KMS-11 (cell line): ENCODE results near the gene TBC1D4.

ENCODE experiments used
- H2AFZ ChIP-seq: fragments of 200-600 bp; sonication (generic); 2 replicates; pipeline ENCODE4 v1.6.1; 2016; ENCODE audit warnings: antibody characterized with exemption, mixed run types, low read depth
- H3K27ac ChIP-seq: fragments of 200-600 bp; sonication (generic); 2 replicates; pipeline ENCODE4 v1.6.1; 2016; ENCODE audit warnings: mild to moderate bottlenecking, mixed run types
- H3K27me3 ChIP-seq: fragments of 200-600 bp; sonication (generic); 2 replicates; pipeline ENCODE4 v1.6.1; 2017; ENCODE audit warnings: mild to moderate bottlenecking, low read depth, mixed run types, moderate library complexity; ENCODE audit not compliant: insufficient read depth
- H3K36me3 ChIP-seq: fragments of 200-600 bp; sonication (generic); 2 replicates; pipeline ENCODE4 v1.6.1; 2017; ENCODE audit warnings: mild to moderate bottlenecking, mixed run types; ENCODE audit not compliant: insufficient read depth
- H3K4me1 ChIP-seq: fragments of 200-600 bp; sonication (generic); 2 replicates; pipeline ENCODE4 v1.6.1; 2016; ENCODE audit warnings: mild to moderate bottlenecking, low read depth, mixed run types; ENCODE audit not compliant: poor library complexity, severe bottlenecking
- H3K4me2 ChIP-seq: fragments of 200-600 bp; sonication (generic); 2 replicates; pipeline ENCODE4 v1.7.0; 2016; ENCODE audit warnings: mild to moderate bottlenecking, mixed run types
- H3K4me3 ChIP-seq: fragments of 200-600 bp; sonication (generic); IDR thresholded peaks from 2 replicates; pipeline ENCODE4 v1.6.1; 2017; ENCODE audit warnings: low read depth, low read length, mixed read lengths; ENCODE audit not compliant: insufficient read depth
- H3K79me2 ChIP-seq: fragments of 200-600 bp; sonication (generic); 2 replicates; pipeline ENCODE4 v1.6.1; 2016; ENCODE audit warnings: low read depth, mixed run types; ENCODE audit not compliant: insufficient read depth
- H3K9ac ChIP-seq: fragments of 200-600 bp; sonication (generic); 2 replicates; pipeline ENCODE4 v1.6.1; 2016; ENCODE audit warnings: mild to moderate bottlenecking, mixed run types
- H4K20me1 ChIP-seq: fragments of 200-600 bp; sonication (generic); 2 replicates; pipeline ENCODE4 v1.6.1; 2016; ENCODE audit warnings: mild to moderate bottlenecking, mixed run types; ENCODE audit not compliant: insufficient read depth
- CTCF ChIP-seq: fragments of 200-600 bp; sonication (generic); conservative IDR thresholded peaks from 2 replicates; pipeline ENCODE4 v1.6.1; 2017; ENCODE audit warnings: low read depth, mild to moderate bottlenecking, antibody characterized with exemption, low read length, moderate library complexity, mixed read lengths

Gene TBC1D4

DNA sequence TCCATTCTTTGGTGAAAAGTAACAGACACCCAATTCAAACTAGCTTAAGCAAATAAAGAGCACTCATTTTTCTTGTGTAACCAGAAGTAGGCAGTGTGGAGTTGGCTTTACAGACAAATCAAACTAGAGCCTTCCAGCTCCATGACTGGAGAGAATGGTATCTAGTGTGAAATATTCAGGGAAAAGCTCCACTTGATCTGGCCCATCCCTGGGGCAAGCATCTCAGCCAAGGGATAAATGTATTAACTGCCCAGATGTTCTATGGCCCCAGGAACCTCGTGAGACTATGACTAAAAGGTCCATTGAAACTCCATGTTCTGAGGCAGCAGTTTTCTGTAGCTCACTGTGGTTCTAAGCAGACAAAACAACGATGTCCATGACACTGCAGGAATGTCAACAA is 49.9 kb downstream of the TBC1D4 start:
- H2AFZ ChIP-seq = no peak overlapping the region
- H3K27me3 ChIP-seq = no peaks in the 10 kb centered on the region
- H3K79me2 ChIP-seq = no peaks in the 10 kb centered on the region
- no peak overlapping the region for H3K4me2 ChIP-seq
- H3K4me1 ChIP-seq = no peaks in the 10 kb centered on the region
- TF ChIP-seq CTCF = no peak
- no peaks in the 10 kb centered on the region for H4K20me1 ChIP-seq
- no peak overlapping the region for H3K4me3 ChIP-seq
- no peak overlapping the region for H3K27ac ChIP-seq
- H3K36me3 ChIP-seq = no peaks in the 10 kb centered on the region
- H3K9ac ChIP-seq = no peak overlapping the region

DNA sequence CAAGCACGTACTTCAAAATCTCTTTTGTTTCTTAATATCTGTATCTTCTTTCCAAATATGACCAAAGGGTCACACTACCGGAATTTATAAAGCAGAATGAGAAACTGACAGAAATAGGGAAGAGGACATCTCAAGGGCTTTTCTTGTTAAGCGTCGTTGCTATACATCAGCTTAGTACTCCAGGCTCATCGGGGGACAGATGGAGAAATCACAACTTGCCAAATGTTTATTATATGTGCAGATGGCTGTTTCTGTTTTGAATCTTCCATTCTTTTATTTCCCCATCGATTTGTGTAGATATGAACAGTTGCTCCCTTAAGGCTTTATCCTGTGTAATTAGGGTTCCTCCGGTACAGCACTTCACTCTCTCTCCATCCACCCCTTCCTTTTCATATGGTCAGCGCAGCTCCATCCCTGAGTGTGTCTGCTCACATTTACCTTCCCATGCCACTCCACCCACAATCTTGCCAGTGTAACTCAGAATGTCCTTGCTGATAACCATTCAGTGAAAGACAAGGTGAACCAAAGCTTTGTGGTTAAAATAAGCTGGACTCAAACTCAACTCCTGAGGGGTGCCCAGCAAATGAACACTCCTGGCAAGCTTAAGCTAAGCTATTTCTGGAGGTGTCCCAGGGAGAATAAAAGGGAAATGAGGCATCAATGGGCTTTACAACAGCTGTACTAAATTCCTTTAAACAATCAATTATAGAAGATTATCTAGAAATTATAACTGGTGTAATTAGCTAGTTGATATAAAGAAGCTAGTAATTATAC is 51.3 kb downstream of the TBC1D4 start:
- H4K20me1 ChIP-seq = no peaks in the 10 kb centered on the region
- no peak for TF ChIP-seq CTCF
- H3K27ac ChIP-seq = no peak overlapping the region
- H3K79me2 ChIP-seq = no peaks in the 10 kb centered on the region
- no peaks in the 10 kb centered on the region for H3K36me3 ChIP-seq
- no peak overlapping the region for H3K9ac ChIP-seq
- no peaks in the 10 kb centered on the region for H3K4me1 ChIP-seq
- H3K4me2 ChIP-seq = no peak overlapping the region
- H3K27me3 ChIP-seq = no peaks in the 10 kb centered on the region
- no peak overlapping the region for H3K4me3 ChIP-seq
- no peak overlapping the region for H2AFZ ChIP-seq

- Histone ChIP-seq H3K4me2 (no peak overlapping the region), H3K27ac (no peak overlapping the region), H3K4me1 (no peaks in the 10 kb centered on the region)
Measured at GRCh38 chr13:75426421-75426820, 55.5 kb downstream of the TBC1D4 start.

DNA sequence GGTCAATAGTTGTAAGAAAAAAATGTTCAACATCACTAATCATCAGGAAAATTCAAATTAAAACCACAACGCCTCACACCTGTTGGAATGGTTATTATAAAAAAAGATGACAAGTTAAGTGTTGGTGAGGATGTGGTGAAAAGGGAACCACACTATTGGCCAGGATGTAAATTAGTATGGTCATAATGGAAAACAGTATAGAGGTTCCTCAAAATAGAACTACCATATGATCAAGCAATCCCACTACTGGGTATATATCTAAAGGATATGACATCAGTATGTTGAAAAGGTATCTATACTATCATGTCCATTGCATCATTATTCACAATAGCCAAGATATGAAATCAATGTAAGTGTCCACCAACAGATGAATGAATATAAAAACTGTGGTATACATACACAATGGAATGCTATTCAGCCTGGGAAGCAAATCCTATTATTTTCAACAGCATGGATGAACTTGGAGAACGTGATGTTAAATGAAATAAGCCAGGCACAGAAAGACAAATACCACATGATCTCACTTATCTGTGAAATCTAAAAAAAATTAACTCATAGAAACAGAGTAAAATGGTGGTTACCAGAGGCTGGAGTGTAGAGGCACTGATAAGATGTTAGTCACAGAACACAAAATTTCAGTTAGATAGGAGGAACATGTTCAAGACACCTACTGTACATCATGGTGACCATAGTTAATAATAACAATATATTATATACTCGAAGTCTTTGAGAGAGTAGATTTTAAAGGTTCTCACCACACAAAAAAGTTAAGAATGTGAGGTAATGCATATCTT is 56.6 kb downstream of the TBC1D4 start:
- Histone ChIP-seq H3K36me3 (no peaks in the 10 kb centered on the region), H3K27me3 (no peaks in the 10 kb centered on the region), H3K4me1 (no peaks in the 10 kb centered on the region), H2AFZ (no peak overlapping the region), H4K20me1 (no peaks in the 10 kb centered on the region), H3K9ac (no peak overlapping the region), H3K27ac (no peak overlapping the region), H3K4me3 (no peak overlapping the region), H3K79me2 (no peaks in the 10 kb centered on the region), H3K4me2 (no peak overlapping the region)
- TF ChIP-seq CTCF = no peak

More at GRCh38 chr13:75426421-75426820, 55.5 kb downstream of the TBC1D4 start:
- Histone ChIP-seq H2AFZ (no peak overlapping the region), H3K27me3 (no peaks in the 10 kb centered on the region), H4K20me1 (no peaks in the 10 kb centered on the region), H3K79me2 (no peaks in the 10 kb centered on the region), H3K9ac (no peak overlapping the region), H3K4me3 (no peak overlapping the region), H3K36me3 (no peaks in the 10 kb centered on the region)
- no peak for TF ChIP-seq CTCF
